IPS DF 6.9 (cell line): ENCODE measurements around the gene CYP1A2.
"Not testable (repeated sequence)": the region's sequence is repeated elsewhere in the genome, so short reads cannot be mapped to it uniquely, and the experiment has no call there.

ENCODE experiments used
- DNase-seq: peaks from one replicate; pipeline ENCODE4 v3.0.0-alpha.2; 2013; ENCODE audit warnings: low read depth, low spot score
- H3K27ac ChIP-seq: one replicate; pipeline ENCODE4 v1.5.1; 2013; ENCODE audit warnings: low read length, control low read depth
- H3K27me3 ChIP-seq: 2 replicates; pipeline ENCODE4 v1.6.1; 2013; ENCODE audit warnings: mild to moderate bottlenecking, low read length; ENCODE audit not compliant: control insufficient read depth, insufficient read depth
- H3K36me3 ChIP-seq: 2 replicates; pipeline ENCODE4 v1.6.1; 2013; ENCODE audit warnings: low read length; ENCODE audit not compliant: control insufficient read depth, insufficient read depth
- H3K4me1 ChIP-seq: 2 replicates; pipeline ENCODE4 v1.6.1; 2013; ENCODE audit warnings: low read length; ENCODE audit not compliant: control insufficient read depth, insufficient read depth
- H3K4me3 ChIP-seq: 2 replicates; pipeline ENCODE4 v1.5.1; 2013; ENCODE audit warnings: mild to moderate bottlenecking, low read length
- H3K9me3 ChIP-seq: 2 replicates; pipeline ENCODE4 v1.6.1; 2013; ENCODE audit warnings: low read length, inconsistent platforms; ENCODE audit not compliant: control insufficient read depth, insufficient read depth
- WGBS: extraction: QIAGEN DNeasy Blood & Tissue Kit; methylation state at CpG from one replicate; pipeline ENCODE4 v1.1.7; 2013; ENCODE audit warnings: mixed read lengths, missing lambda C conversion rate; ENCODE audit not compliant: insufficient read length, insufficient coverage; 5-methylcytosine and 5-hydroxymethylcytosine counted together

The CYP1A2 gene

DNA sequence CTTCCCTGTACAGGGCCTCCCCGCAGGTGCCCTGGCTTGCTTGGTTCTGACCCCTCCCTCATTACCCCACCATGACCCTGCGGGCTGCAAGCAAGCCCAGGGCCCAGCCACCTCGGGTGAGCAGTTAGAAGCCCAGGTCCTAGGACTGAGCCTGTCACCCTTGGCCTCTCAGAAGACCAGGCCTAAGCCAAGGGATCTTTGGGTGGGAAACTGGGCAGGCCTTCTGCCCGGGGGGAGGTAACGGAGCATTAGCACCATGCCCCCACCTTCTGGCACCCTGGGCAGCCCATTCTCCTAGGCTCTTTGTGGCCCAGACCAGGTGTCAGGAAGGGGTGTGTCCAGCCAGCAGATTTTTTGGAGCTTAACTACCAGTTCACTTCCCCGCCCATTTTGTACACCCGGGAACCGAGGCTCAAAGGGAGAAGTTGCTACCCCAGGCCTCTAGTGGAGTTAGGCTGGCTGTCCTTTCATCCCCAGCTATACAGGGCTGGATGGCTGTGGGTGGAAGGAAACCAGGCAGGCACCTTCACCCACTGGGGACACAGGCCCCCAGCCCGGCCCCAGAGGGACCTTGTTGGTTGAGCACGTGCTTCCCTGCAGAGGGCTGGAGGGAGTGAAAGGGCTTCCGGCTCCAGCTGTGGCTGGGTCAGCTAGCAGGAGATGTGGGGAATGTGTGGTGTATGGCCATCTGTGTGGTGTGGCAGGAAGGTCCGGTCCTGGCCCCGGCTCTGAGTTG is 34.6 kb downstream of the CYP1A2 start:
- no peaks in the 10 kb centered on the region for H3K9me3 ChIP-seq
- peak overlapping the region; percentile 73; the same call in 1 of the 2 replicates for H3K4me3 ChIP-seq
- no peaks in the 10 kb centered on the region for H3K36me3 ChIP-seq
- WGBS = no CpG with 5 or more reads among the region's 13 CpGs
- H3K27ac ChIP-seq = no peak overlapping the region
- H3K4me1 ChIP-seq = peaks cover 5% of the 10 kb centered on the region; the same call in 1 of the 2 replicates
- H3K27me3 ChIP-seq = no peaks in the 10 kb centered on the region
- DNase-seq = no peak

GRCh38 chr15:74783808-74784175 is 35.1 kb downstream of the CYP1A2 start:
- no peak for DNase-seq
- Histone ChIP-seq H3K36me3 (no peaks in the 10 kb centered on the region), H3K27ac (no peak overlapping the region), H3K4me3 (no peak overlapping the region), H3K9me3 (no peaks in the 10 kb centered on the region), H3K27me3 (no peaks in the 10 kb centered on the region), H3K4me1 (peaks cover 7% of the 10 kb centered on the region; the same call in 1 of the 2 replicates)
- WGBS = no CpG with 5 or more reads among the region's 3 CpGs

DNA sequence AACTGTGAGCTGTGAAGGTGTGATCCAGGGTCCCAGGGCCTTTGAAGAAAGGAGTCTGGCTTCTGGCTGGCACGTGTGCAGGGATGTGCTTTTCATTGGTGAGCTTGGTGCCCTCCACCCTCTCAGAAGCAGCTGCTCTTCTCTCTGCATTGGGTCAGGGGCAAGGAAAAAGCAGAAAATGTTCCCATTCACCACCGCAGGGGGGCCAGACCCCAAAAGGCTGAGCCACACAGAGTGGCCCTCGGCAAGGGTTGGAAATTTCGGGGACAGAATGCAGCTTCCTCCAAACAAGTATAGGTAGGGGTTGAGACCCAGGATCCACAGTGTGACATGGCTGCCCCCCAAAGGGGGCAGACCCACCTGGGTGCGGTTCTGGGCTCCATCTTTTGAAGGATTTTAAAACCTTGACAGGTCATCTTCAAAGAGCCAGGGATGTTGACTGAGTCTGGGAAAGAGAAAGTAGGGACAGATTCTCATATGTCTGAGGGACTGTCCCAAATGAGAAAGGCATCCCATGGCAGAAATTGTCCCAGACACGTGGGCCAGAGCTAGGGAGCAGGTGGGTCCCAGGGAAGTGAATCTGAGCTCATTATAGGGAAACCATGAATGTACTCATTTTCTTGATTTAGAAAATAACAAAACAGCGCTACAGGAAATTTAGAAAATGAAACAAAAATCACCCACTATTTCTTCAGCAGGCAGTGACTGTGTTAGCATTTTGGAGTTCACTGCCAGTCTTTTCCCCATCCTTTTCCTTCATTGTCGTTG is 36.0 kb downstream of the CYP1A2 start:
- Histone ChIP-seq H3K9me3 (no peaks in the 10 kb centered on the region), H3K4me3 (no peak overlapping the region), H3K36me3 (no peaks in the 10 kb centered on the region), H3K27me3 (no peaks in the 10 kb centered on the region), H3K27ac (no peak overlapping the region), H3K4me1 (peaks cover 9% of the 10 kb centered on the region; the same call in 1 of the 2 replicates)
- DNase-seq = no peak
- WGBS = no CpG with 5 or more reads among the region's 8 CpGs

DNA sequence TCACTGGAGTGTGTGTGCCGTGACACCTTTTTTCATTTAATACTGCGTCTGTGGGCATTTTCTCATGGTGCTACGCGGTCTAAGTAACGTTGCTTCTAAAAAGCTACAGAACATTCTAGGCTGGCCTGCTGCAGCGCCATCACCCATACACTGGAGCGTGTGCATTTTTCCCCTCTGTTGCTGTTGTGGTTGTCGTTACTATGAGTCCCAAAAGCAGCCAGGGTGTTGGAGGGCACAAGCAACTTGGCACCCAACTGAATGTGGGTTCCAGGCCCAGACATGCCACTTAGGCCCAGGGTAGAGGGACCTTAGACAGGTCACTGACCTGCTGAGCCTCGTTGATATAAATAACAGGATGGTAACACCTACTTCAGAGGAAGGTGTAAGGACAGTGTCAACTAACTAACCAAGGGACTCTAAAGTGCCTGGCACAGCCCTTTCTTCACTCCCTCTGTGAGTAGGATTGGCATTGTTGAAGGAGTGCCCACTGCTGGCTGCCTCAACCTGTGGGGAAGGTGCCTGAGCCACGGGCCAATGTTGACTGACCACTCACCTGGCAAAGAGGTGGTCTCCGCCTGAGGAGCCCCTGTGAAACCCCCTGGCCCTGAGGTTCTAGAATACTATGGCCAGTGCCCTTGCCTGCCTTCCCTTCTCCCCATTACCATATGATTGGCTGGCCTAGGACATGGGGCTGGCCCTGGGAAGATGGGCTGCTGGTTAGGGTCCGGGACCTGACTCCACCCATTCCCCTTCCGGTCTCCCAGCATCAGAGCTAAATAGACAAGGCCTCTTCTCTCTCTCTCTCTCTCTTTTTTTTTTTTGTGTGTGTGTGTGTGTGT is 36.8 kb downstream of the CYP1A2 start:
- peaks cover 9% of the 10 kb centered on the region; the same call in 1 of the 2 replicates for H3K4me1 ChIP-seq
- no CpG with 5 or more reads among the region's 13 CpGs for WGBS
- H3K27ac ChIP-seq = no peak overlapping the region
- H3K9me3 ChIP-seq = no peaks in the 10 kb centered on the region
- no peaks in the 10 kb centered on the region for H3K36me3 ChIP-seq
- no peaks in the 10 kb centered on the region for H3K27me3 ChIP-seq
- DNase-seq = no peak
- H3K4me3 ChIP-seq = no peak overlapping the region

DNA sequence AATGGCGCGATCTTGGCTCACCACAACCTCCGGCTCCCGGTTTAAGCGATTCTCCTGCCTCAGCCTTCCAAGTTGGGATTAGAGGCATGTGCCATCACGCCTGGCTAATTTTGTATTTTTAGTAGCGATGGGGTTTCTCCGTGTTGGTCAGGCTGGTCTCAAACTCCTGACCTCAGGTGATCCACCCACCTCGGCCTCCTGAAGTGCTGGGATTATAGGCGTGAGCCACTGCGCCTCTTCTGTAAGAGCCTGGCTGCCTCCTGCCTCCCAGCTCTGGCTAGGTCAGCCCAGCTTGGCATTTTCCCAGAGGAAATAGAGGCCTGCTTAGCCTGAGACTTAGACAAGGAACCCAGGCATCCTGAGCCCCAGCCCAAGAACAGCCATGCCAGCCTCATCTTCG is 37.4 kb downstream of the CYP1A2 start:
- not testable (repeated sequence) for DNase-seq, H3K27me3 ChIP-seq, H3K36me3 ChIP-seq, H3K27ac ChIP-seq, H3K4me1 ChIP-seq, H3K9me3 ChIP-seq, H3K4me3 ChIP-seq
- no CpG with 5 or more reads among the region's 12 CpGs for WGBS

GRCh38 chr15:74786551-74787165 is 38.0 kb downstream of the CYP1A2 start:
- peaks cover 9% of the 10 kb centered on the region; the same call in 1 of the 2 replicates for H3K4me1 ChIP-seq
- H3K27ac ChIP-seq = no peak overlapping the region
- no peak overlapping the region for H3K4me3 ChIP-seq

DNA sequence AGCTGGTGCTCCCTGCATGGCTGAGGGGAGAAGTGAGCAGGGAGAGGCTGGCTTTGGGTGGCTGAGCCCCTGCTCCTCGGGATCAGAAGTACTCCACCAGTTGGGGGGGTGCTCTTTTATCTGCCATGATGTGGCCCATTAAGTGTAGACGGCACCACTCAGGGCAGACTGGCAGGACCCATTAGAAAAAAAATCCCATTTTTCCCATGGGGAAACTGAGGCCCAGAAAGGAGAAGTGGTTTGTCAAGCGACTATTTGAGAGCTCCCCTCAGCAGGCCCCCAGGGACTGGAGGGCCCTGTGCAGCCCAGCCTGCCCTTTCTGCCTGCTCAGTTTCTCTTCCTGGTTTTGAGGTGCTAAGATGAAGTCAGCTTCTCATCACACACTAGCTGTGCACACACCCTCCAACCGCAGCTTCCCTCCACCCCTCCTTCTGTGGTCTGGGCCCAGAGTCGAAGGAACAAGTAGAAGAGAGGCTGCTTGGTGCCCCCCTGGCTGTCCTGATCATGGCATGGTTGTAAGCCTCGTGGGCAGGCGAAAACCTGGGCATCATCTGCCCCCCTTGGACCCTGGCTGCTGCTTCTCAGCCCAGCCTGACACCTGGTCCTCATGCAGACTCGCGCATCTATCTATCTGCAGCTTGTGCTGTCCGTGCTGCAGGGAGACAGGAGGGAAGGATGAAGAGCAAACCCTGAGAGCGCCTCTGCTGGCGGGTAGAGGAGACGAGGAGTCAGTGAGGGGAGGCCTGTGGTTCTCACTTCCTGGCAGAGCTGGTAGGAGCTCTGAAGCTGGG is 38.8 kb downstream of the CYP1A2 start:
- peak; percentile 81 for DNase-seq
- Histone ChIP-seq H3K4me3 (no peak overlapping the region), H3K36me3 (no peaks in the 10 kb centered on the region), H3K27ac (no peak overlapping the region), H3K27me3 (no peaks in the 10 kb centered on the region), H3K9me3 (no peaks in the 10 kb centered on the region), H3K4me1 (peaks cover 9% of the 10 kb centered on the region; the same call in 1 of the 2 replicates)
- no CpG with 5 or more reads among the region's 13 CpGs for WGBS

More at GRCh38 chr15:74786551-74787165, 38.0 kb downstream of the CYP1A2 start:
- Histone ChIP-seq H3K27me3 (no peaks in the 10 kb centered on the region), H3K36me3 (no peaks in the 10 kb centered on the region), H3K9me3 (no peaks in the 10 kb centered on the region)
- no CpG with 5 or more reads among the region's 7 CpGs for whole genome bisulfite sequencing
- no peak for DNase-seq

DNA sequence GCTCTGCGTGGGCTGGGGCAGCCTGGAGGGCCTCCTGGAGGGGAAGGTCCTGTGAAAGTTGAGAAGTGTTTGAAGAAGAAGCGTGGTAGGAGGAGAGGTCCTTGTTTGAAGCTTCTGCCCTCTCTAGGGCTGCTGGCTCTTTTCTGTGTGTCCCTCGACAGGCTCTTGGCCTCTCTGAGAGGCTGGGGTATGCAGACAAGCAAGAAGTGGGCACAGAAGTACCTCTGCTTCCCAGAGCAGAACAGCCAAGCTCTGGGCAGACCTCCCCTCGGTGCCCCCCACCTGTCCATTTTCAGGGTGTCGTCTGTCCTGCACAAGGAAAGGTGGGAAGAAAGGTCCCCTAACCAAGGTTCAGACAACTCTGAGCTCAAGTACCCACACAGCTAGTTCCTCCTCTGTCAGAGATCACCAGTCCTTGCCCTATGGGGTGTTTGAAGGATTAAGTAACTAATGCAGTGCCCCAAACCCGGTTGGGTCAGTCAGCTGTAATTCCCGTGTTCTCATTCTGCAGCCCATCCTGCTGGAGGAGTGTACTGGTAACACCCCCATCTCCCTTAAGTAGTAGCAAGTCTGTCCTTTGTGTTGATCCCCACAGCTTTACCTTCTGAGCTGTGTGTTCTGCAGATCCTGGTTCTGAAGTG is 39.5 kb downstream of the CYP1A2 start:
- Histone ChIP-seq H3K9me3 (no peaks in the 10 kb centered on the region), H3K36me3 (no peaks in the 10 kb centered on the region), H3K27me3 (no peaks in the 10 kb centered on the region), H3K27ac (no peak overlapping the region), H3K4me1 (peaks cover 7% of the 10 kb centered on the region; the same call in 1 of the 2 replicates), H3K4me3 (no peak overlapping the region)
- DNase-seq = no peak
- WGBS = no CpG with 5 or more reads among the region's 7 CpGs

GRCh38 chr15:74788683-74789151 is 40.1 kb downstream of the CYP1A2 start:
- WGBS = no CpG with 5 or more reads among the region's 9 CpGs
- Histone ChIP-seq H3K36me3 (no peaks in the 10 kb centered on the region), H3K27ac (no peak overlapping the region), H3K4me3 (no peak overlapping the region), H3K27me3 (no peaks in the 10 kb centered on the region), H3K4me1 (peaks cover 7% of the 10 kb centered on the region; the same call in 1 of the 2 replicates), H3K9me3 (no peaks in the 10 kb centered on the region)
- no peak for DNase-seq
